Hypothalamus (tissue), 51 donors: Measurements from ENCODE around the gene PPM1B.
"Not testable (repeated sequence)": the region's sequence is repeated elsewhere in the genome, so short reads cannot be mapped to it uniquely, and the experiment has no call there.

Experiments
- DNase-seq, 51 donors: peaks; one replicate each; lab custom pipeline; 2025; lab: John Stamatoyannopoulos, UW

PPM1B gene

GRCh38 chr2:44168681-44169154 lies at the start of gene PPM1B:
Gene PPM1B (plus strand): TSS chr2:44168875. CDS start chr2:44201200, 32,325 bp downstream.
- peak in 50 of 51 donors; percentile 89 to 100 (median 100) for DNase-seq

GRCh38 chr2:44119878-44120277 lies 48.8 kb upstream of the PPM1B start:
- no peak for DNase-seq

GRCh38 chr2:44120428-44120827 lies 48.2 kb upstream of the PPM1B start:
- DNase-seq: no peak

- peak in 1 of 51 donors; percentile 3 for DNase-seq
Observed at GRCh38 chr2:44121899-44122298, 46.8 kb upstream of the PPM1B start.

GRCh38 chr2:44124500-44124899 lies 44.2 kb upstream of the PPM1B start:
- DNase-seq: no peak

- no peak for DNase-seq
Observed at GRCh38 chr2:44126106-44126797, 42.4 kb upstream of the PPM1B start.

GRCh38 chr2:44130441-44130840 lies 38.2 kb upstream of the PPM1B start:
- no peak for DNase-seq

GRCh38 chr2:44131177-44131576 lies 37.5 kb upstream of the PPM1B start:
- no peak for DNase-seq

GRCh38 chr2:44133602-44134001 lies 35.1 kb upstream of the PPM1B start:
- not testable (repeated sequence) for DNase-seq

- no peak for DNase-seq
Observed at GRCh38 chr2:44134848-44135247, 33.8 kb upstream of the PPM1B start.

GRCh38 chr2:44135296-44135695 lies 33.4 kb upstream of the PPM1B start:
- no peak for DNase-seq

- no peak for DNase-seq
Observed at GRCh38 chr2:44135771-44136170, 32.9 kb upstream of the PPM1B start.

- no peak for DNase-seq
Observed at GRCh38 chr2:44136252-44136651, 32.4 kb upstream of the PPM1B start.

GRCh38 chr2:44137048-44137447 lies 31.6 kb upstream of the PPM1B start:
- no peak for DNase-seq

GRCh38 chr2:44137872-44138551 lies 30.7 kb upstream of the PPM1B start:
- no peak for DNase-seq

GRCh38 chr2:44139741-44140140 lies 28.9 kb upstream of the PPM1B start:
- no peak for DNase-seq

GRCh38 chr2:44142306-44142705 lies 26.4 kb upstream of the PPM1B start:
- DNase-seq: no peak

GRCh38 chr2:44143701-44144100 lies 25.0 kb upstream of the PPM1B start:
- DNase-seq: no peak

- DNase-seq: no peak
Observed at GRCh38 chr2:44148999-44149398, 19.7 kb upstream of the PPM1B start.

GRCh38 chr2:44150473-44150872 lies 18.2 kb upstream of the PPM1B start:
- no peak for DNase-seq

GRCh38 chr2:44152865-44153669 lies 15.6 kb upstream of the PPM1B start:
- no peak for DNase-seq
